Measurements from ENCODE around the gene MAP2K5. TPM values are rescaled to one million over a fixed set of nuclear protein-coding genes. Genes with fewer than 3 reads are reported as not detected.

MAP2K5 gene
- total and polyA plus RNA-seq, 9 of the 15 experiments (the other 6 are each of a cell fraction or from before 2014, with no cell fraction given): 0.41 to 16.5 (median 7.5) TPM

DNA sequence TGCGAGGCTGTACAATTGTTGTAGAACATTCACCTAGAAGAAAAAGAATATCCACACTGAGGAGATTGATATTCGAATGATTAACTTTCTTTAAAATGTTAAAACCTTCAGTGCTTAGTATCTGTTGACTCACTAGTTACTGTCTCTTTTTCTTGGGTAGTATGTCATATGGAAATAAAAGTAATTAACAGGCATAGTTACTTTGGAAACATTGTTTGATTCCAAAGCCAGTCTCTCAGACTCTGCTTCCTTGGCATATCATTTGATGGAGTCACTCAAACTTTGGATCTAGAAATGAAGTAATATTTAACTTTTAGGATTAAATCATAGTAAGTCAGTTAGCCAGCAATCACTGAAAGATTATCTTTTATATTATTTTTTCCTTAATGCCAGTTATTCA is 63.4 kb downstream of the MAP2K5 start (continued):
- TF ChIP-seq, protein P1, sequence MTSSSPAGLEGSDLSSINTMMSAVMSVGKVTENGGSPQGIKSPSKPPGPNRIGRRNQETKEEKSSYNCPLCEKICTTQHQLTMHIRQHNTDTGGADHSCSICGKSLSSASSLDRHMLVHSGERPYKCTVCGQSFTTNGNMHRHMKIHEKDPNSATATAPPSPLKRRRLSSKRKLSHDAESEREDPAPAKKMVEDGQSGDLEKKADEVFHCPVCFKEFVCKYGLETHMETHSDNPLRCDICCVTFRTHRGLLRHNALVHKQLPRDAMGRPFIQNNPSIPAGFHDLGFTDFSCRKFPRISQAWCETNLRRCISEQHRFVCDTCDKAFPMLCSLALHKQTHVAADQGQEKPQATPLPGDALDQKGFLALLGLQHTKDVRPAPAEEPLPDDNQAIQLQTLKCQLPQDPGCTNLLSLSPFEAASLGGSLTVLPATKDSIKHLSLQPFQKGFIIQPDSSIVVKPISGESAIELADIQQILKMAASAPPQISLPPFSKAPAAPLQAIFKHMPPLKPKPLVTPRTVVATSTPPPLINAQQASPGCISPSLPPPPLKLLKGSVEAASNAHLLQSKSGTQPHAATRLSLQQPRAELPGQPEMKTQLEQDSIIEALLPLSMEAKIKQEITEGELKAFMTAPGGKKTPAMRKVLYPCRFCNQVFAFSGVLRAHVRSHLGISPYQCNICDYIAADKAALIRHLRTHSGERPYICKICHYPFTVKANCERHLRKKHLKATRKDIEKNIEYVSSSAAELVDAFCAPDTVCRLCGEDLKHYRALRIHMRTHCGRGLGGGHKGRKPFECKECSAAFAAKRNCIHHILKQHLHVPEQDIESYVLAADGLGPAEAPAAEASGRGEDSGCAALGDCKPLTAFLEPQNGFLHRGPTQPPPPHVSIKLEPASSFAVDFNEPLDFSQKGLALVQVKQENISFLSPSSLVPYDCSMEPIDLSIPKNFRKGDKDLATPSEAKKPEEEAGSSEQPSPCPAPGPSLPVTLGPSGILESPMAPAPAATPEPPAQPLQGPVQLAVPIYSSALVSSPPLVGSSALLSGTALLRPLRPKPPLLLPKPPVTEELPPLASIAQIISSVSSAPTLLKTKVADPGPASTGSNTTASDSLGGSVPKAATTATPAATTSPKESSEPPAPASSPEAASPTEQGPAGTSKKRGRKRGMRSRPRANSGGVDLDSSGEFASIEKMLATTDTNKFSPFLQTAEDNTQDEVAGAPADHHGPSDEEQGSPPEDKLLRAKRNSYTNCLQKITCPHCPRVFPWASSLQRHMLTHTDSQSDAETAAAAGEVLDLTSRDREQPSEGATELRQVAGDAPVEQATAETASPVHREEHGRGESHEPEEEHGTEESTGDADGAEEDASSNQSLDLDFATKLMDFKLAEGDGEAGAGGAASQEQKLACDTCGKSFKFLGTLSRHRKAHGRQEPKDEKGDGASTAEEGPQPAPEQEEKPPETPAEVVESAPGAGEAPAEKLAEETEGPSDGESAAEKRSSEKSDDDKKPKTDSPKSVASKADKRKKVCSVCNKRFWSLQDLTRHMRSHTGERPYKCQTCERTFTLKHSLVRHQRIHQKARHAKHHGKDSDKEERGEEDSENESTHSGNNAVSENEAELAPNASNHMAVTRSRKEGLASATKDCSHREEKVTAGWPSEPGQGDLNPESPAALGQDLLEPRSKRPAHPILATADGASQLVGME (CRISPR knock-in tag; IDR thresholded peaks at IDR 0.05): no peak
- TF ChIP-seq, protein P2, sequence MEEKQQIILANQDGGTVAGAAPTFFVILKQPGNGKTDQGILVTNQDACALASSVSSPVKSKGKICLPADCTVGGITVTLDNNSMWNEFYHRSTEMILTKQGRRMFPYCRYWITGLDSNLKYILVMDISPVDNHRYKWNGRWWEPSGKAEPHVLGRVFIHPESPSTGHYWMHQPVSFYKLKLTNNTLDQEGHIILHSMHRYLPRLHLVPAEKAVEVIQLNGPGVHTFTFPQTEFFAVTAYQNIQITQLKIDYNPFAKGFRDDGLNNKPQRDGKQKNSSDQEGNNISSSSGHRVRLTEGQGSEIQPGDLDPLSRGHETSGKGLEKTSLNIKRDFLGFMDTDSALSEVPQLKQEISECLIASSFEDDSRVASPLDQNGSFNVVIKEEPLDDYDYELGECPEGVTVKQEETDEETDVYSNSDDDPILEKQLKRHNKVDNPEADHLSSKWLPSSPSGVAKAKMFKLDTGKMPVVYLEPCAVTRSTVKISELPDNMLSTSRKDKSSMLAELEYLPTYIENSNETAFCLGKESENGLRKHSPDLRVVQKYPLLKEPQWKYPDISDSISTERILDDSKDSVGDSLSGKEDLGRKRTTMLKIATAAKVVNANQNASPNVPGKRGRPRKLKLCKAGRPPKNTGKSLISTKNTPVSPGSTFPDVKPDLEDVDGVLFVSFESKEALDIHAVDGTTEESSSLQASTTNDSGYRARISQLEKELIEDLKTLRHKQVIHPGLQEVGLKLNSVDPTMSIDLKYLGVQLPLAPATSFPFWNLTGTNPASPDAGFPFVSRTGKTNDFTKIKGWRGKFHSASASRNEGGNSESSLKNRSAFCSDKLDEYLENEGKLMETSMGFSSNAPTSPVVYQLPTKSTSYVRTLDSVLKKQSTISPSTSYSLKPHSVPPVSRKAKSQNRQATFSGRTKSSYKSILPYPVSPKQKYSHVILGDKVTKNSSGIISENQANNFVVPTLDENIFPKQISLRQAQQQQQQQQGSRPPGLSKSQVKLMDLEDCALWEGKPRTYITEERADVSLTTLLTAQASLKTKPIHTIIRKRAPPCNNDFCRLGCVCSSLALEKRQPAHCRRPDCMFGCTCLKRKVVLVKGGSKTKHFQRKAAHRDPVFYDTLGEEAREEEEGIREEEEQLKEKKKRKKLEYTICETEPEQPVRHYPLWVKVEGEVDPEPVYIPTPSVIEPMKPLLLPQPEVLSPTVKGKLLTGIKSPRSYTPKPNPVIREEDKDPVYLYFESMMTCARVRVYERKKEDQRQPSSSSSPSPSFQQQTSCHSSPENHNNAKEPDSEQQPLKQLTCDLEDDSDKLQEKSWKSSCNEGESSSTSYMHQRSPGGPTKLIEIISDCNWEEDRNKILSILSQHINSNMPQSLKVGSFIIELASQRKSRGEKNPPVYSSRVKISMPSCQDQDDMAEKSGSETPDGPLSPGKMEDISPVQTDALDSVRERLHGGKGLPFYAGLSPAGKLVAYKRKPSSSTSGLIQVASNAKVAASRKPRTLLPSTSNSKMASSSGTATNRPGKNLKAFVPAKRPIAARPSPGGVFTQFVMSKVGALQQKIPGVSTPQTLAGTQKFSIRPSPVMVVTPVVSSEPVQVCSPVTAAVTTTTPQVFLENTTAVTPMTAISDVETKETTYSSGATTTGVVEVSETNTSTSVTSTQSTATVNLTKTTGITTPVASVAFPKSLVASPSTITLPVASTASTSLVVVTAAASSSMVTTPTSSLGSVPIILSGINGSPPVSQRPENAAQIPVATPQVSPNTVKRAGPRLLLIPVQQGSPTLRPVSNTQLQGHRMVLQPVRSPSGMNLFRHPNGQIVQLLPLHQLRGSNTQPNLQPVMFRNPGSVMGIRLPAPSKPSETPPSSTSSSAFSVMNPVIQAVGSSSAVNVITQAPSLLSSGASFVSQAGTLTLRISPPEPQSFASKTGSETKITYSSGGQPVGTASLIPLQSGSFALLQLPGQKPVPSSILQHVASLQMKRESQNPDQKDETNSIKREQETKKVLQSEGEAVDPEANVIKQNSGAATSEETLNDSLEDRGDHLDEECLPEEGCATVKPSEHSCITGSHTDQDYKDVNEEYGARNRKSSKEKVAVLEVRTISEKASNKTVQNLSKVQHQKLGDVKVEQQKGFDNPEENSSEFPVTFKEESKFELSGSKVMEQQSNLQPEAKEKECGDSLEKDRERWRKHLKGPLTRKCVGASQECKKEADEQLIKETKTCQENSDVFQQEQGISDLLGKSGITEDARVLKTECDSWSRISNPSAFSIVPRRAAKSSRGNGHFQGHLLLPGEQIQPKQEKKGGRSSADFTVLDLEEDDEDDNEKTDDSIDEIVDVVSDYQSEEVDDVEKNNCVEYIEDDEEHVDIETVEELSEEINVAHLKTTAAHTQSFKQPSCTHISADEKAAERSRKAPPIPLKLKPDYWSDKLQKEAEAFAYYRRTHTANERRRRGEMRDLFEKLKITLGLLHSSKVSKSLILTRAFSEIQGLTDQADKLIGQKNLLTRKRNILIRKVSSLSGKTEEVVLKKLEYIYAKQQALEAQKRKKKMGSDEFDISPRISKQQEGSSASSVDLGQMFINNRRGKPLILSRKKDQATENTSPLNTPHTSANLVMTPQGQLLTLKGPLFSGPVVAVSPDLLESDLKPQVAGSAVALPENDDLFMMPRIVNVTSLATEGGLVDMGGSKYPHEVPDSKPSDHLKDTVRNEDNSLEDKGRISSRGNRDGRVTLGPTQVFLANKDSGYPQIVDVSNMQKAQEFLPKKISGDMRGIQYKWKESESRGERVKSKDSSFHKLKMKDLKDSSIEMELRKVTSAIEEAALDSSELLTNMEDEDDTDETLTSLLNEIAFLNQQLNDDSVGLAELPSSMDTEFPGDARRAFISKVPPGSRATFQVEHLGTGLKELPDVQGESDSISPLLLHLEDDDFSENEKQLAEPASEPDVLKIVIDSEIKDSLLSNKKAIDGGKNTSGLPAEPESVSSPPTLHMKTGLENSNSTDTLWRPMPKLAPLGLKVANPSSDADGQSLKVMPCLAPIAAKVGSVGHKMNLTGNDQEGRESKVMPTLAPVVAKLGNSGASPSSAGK (IDR thresholded peaks at IDR 0.05): no peak
- TF ChIP-seq NBN (IDR thresholded peaks at IDR 0.05; ENCODE audit: low read depth): no peak
